ENCODE measurements around the gene PRDM16.

The PRDM16 gene

DNA sequence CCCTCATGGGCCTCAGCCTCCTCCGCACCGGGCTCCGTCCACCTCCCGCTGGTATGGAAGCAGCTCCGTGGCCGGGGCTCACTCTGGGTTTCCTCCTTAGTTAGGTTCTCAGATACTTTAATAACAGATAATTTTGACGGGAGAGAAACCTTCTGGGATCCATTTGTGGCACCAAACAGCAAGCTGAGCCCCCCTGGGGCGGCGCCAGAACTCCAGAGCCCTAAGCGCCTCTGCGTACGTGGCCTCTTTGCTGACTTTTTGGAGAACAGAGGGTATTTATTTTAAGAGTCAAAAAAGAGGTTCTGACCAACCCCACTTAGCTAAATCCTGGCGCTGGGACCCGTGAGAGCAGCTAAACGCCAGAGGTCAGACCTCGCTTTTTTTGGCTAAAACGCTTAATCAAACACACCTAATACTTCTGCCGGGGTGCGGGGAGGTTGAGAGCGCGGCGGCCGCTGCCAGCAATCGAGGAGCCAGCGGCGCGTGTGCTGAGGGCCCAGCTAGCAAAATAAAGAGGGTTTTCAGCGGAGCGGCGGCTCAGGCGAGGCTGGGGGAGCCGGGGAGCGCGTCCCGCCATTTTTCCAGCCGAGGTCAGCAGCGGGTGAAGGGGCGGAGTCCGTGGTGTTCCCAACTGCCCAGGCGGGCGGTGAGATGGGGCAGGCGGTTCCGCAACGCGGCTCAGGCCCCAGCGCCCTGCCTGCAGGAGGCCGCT lies 171.7 kb downstream of the PRDM16 start:
- DNase-seq (ENCODE audit: low read depth in 1 of 2, low spot score in 1 of 2), result no peak

DNA sequence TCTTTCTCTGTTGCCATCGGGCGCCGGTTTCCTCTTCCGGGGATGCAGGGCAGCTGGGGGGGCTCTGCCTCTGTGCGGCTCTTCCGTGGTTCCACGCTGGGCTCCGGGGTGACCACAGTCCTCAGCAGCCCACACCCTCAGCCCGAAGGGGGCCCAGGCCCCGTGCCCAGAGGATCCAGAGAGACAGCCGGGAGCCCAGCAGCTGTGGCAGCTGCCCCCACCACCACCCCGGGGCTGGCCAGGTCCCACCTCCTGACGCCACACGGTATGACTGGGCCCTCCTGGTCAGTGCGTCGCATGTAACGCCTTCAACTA lies 172.2 kb downstream of the PRDM16 start:
- no peak for DNase-seq (ENCODE audit: low read depth in 1 of 2, low spot score in 1 of 2)

DNA sequence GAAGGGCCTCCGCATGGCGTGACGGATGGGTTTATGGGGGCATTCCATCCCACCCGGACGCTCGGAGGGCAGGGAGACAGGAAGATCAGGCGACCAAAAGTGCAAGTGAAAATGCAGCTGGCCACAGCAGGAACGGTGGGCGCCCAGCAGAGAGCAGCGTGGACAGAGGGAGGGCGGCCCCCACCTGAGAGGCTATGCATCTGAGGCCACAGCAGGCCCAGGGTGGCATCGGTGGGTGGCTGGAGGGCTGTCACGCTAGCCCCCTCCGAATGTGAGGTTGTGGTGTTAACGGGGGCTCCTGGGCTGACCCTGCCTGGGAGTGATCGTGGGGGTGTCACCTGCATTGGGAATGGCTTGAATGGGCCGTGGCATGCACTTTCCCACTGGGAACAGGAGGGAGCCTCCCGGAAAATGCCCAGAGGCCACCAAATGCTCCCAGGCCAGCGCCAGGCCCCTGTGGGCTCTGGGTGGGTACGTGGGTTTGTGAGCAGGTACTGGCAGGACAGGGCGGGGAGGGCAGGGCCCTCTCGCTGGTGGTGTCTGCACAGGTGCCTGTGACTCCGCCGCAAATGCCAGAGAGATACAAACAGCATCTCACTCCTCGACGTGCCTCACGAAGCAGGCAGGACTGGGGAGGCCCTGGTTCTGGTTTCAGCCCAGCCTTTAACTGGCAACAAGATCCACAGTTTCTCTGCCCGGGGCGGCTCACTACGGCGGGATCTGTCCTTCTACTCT lies 172.8 kb downstream of the PRDM16 start:
- DNase-seq (ENCODE audit: low read depth in 1 of 2, low spot score in 1 of 2), result no peak

DNA sequence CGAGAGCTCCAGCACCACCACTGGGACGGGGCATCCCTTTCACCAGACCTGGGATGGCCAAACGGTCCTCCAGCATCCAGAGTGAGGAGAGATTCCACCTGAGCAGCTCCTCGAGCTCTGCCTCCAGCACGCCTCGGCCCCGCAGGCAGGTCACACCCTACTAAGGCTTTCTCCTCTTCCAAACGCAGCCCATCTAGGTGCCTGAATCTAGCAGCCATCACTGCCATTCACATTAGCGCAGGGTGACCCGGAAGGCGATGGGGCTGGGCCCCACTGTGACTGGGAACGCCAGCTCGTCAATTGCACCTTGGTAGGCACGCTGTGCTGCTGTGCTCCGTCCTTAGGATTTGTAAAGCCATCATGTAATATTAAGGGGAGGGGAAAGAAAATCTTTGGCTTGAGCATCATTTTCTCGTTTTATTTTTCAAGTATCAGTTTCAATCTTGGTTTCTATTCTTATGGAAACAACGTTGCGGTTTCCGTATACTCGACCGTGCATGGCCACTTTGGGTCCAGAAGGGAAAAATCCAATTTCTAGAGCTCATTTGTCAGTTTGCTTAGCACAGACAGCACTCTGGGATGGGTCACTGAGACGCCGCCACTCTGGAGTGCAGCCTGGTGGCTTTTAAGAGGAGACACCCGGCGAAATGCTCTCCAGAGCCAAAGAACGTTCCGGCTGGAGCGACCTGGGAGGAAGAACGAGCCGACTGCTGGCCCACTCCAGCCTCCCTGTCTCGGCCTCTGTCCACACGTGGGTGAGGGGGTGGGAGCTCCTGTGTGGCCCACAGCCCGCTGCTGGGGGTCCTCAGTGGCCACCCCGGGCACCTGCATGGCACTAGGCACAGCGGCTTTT lies 173.6 kb downstream of the PRDM16 start:
- DNase-seq (ENCODE audit: low read depth in 1 of 2, low spot score in 1 of 2), result no peak

DNA sequence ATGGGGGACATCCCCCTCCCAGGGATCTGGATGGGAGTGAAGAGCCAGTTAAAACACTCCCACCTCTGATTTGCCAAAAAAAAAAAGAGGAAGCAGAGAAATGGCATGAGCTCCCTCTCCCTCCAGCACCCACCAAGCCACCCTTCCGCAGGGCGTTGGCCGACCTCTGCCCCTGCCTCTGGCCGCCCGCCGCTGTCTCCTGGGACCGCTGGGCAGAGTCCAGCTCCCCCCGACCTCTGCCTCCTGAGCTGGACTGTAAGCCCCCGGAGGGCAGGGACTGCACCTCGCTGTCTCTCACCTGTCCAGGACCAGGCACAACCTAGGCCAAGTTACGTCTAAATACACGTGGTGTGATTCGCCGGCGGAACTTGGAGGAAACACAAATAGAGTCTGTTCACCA lies 174.3 kb downstream of the PRDM16 start:
- DNase-seq (ENCODE audit: low read depth in 1 of 2, low spot score in 1 of 2), result no peak

GRCh38 chr1:3244025-3244926 lies 175.3 kb downstream of the PRDM16 start:
- DNase-seq (ENCODE audit: low read depth in 1 of 2, low spot score in 1 of 2), result no peak

- no peak for DNase-seq (ENCODE audit: low read depth in 1 of 2, low spot score in 1 of 2)
Observed at GRCh38 chr1:3244927-3245315, 175.9 kb downstream of the PRDM16 start.

DNA sequence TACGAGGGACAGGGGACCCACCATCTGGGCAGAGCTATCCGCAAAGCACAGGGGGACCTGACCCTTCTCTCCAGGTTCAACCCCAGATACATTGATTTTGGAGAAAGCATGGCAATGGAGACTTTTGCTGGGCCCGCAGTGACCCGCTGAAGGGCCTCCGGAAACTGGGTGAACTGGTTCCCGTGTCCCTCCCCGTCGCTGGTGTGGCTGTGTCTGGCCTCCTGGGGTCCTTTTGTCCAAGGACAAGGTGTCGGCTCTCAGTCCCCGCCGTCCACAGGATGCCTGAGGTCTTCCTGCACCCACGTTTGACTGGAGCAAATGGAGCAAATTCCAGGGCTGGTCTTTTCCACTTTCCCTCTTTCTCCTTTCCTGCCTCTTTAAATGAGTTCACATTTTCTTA lies 176.3 kb downstream of the PRDM16 start:
- DNase-seq (ENCODE audit: low read depth in 1 of 2, low spot score in 1 of 2), result no peak

GRCh38 chr1:3245768-3246167 lies 176.8 kb downstream of the PRDM16 start:
- DNase-seq (ENCODE audit: low read depth in 1 of 2, low spot score in 1 of 2), result no peak

DNA sequence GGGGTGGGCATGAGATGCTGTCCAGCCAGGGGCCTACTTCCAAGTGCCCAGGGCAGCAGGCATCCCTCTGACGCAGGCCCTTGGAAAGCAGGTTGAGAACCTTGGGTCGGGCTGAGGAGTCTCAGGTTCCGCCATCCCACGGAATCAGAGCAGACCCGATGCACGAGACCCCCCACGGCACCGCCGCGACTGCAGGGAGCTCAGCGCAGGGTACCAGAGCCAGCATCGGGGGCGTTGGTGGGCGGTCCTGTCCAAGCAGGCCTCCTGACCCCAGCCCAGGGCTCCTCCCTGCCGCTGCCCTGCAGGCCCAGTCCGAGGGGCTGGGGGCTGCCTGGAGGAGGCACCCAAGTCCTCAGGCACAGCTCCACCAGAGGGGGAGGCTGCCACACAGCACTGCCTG lies 177.2 kb downstream of the PRDM16 start:
- no peak for DNase-seq (ENCODE audit: low read depth in 1 of 2, low spot score in 1 of 2)

DNA sequence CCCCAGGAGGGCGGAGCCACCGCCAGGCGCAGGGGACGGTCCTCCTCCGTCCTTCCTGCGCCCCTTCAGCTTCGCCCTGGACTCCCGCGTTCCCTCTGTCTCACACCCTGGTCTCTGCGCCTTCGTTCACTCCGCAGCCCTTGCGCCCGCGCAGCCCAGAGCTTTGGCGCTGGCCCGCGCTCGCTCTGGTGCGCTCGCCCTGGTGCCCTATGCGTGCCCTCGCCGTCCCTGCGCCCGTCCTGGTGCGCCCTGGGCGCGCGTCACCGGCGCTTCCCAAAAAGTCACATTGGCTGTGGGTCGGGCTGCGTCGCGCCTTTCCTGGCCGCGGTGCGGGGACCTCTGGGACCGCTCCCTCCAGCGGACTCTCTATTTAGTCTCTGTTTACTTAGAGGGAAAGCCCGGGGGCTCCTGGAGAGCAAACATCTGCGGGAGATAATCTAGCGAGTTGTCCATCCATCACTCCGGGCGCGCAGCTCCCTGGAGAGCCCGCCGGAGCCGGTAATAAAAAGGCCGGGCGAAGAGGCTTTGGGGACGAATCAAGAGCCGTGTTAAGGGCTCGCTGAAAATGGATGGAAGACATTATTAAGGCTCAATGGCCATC lies 178.6 kb downstream of the PRDM16 start:
- DNase-seq (ENCODE audit: low read depth in 1 of 2, low spot score in 1 of 2), result no peak

- DNase-seq (ENCODE audit: low read depth in 1 of 2, low spot score in 1 of 2), result no peak
Observed at GRCh38 chr1:3248155-3249141, 179.4 kb downstream of the PRDM16 start.

DNA sequence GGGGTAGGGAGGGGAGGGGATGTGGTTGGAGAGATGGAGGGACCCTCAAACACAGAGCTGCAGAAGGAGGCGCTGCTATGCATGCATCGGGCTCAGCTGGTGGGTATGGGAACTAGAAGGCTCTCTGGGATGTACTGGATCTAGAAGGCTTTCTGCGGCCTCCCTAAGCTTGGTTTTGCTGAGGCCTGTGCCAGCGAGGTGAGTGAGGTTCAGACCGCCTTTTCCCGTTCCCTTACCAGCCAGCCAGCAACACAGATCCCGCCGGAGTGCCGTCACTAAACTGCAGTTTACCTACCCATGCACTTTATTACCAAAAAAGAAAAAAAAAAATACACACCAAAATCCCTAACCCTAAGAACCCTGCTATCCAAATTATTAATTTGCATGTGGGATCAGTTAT lies 180.2 kb downstream of the PRDM16 start:
- DNase-seq (ENCODE audit: low read depth in 1 of 2, low spot score in 1 of 2), result no peak

- DNase-seq (ENCODE audit: low read depth in 1 of 2, low spot score in 1 of 2), result no peak
Observed at GRCh38 chr1:3249631-3250501, 180.9 kb downstream of the PRDM16 start.

DNA sequence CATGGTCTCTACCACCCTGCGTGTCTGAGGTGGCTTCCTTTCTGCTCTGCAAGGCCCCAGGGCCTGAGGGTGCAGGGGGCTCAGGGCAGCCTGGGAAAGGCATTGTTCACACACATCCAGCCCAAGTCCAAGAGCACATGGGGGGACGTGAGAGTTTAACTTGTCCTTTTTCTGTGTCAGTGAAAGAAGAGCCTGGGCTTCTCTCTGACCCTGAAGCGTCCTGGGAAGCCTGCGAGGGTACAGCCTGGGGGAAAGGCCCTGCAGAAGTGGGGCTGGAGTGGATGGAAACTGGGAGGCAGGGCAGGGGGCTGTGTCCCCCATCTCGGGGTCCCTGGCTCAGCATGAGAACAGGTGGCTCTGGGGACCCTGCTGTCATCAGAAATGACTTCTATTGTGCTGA lies 181.6 kb downstream of the PRDM16 start:
- no peak for DNase-seq (ENCODE audit: low read depth in 1 of 2, low spot score in 1 of 2)

GRCh38 chr1:3251099-3251806 lies 182.2 kb downstream of the PRDM16 start:
- DNase-seq (ENCODE audit: low read depth in 1 of 2, low spot score in 1 of 2), result no peak

GRCh38 chr1:3251807-3252428 lies 182.9 kb downstream of the PRDM16 start:
- DNase-seq (ENCODE audit: low read depth in 1 of 2, low spot score in 1 of 2), result no peak
